DOHH2 (cell line): ENCODE data around the gene KCNG4.
A peak's percentile ranks its signal among the peaks of the same experiment; 100 is the strongest.

Source experiments
- H3F3A ChIP-seq: fragments of 200-600 bp; sonication (generic), shearing (Covaris generic); 2 replicates; pipeline ENCODE4 v1.6.0; 2016; ENCODE audit warnings: antibody characterized with exemption, mild to moderate bottlenecking; ENCODE audit not compliant: control insufficient read depth, insufficient read depth
- H3K27ac ChIP-seq: fragments of 200-600 bp; sonication (generic); 2 replicates; pipeline ENCODE4 v1.5.1; 2014; ENCODE audit warnings: low read depth, mild to moderate bottlenecking, low read length, moderate library complexity
- H3K27me3 ChIP-seq: fragments of 200-600 bp; sonication (generic); 2 replicates; pipeline ENCODE4 v1.6.1; 2014; ENCODE audit warnings: mild to moderate bottlenecking, low read length, mixed read lengths; ENCODE audit not compliant: control insufficient read depth
- H3K36me3 ChIP-seq: fragments of 200-600 bp; sonication (generic); 2 replicates; pipeline ENCODE4 v1.6.1; 2014; ENCODE audit warnings: mild to moderate bottlenecking, low read length, moderate library complexity, mixed read lengths; ENCODE audit not compliant: control insufficient read depth
- H3K4me1 ChIP-seq: fragments of 200-600 bp; sonication (generic); 2 replicates; pipeline ENCODE4 v1.6.1; 2014; ENCODE audit warnings: mild to moderate bottlenecking, low read length, mixed read lengths; ENCODE audit not compliant: control insufficient read depth
- H3K4me2 ChIP-seq: fragments of 200-600 bp; sonication (generic); 2 replicates; pipeline ENCODE4 v1.6.0; 2014; ENCODE audit warnings: mild to moderate bottlenecking, low read length, moderate library complexity
- H3K4me3 ChIP-seq: fragments of 200-600 bp; sonication (generic); 2 replicates; pipeline ENCODE4 v1.5.1; 2014; ENCODE audit warnings: mild to moderate bottlenecking, low read length, mixed read lengths
- H3K79me2 ChIP-seq: fragments of 200-600 bp; sonication (generic); 2 replicates; pipeline ENCODE4 v1.6.1; 2014; ENCODE audit warnings: mild to moderate bottlenecking, low read length, mixed read lengths; ENCODE audit not compliant: control insufficient read depth
- H3K9me2 ChIP-seq: fragments of 200-600 bp; sonication (generic); replicated peaks from 2 replicates; pipeline ENCODE4 v1.6.1; 2014; ENCODE audit warnings: mild to moderate bottlenecking, low read length, mixed read lengths; ENCODE audit not compliant: control insufficient read depth
- H3K9me3 ChIP-seq: fragments of 200-600 bp; sonication (generic); 2 replicates; pipeline ENCODE4 v1.6.1; 2014; ENCODE audit warnings: antibody characterized with exemption, low read length, mixed read lengths; ENCODE audit not compliant: control insufficient read depth, insufficient read depth
- H4K20me1 ChIP-seq: fragments of 200-600 bp; sonication (generic); 2 replicates; pipeline ENCODE4 v1.6.0; 2014; ENCODE audit warnings: low read depth, mild to moderate bottlenecking, antibody characterized with exemption, low read length, moderate library complexity; ENCODE audit not compliant: control insufficient read depth, insufficient read depth
- EZH2phosphoT487 ChIP-seq: fragments of 200-600 bp; sonication (generic); IDR thresholded peaks from 2 replicates; pipeline ENCODE4 v1.6.1; 2017; ENCODE audit warnings: borderline replicate concordance, mild to moderate bottlenecking, antibody characterized with exemption, low read length, moderate library complexity, mixed read lengths
- TF ChIP-seq, protein P1 (sequence below): fragments of 200-600 bp; sonication (generic); IDR thresholded peaks from one replicate; pipeline ENCODE4 v1.5.1; 2014; ENCODE audit warnings: antibody characterized with exemption, mild to moderate bottlenecking, low read depth, low read length; ENCODE audit not compliant: poor library complexity, severe bottlenecking

The KCNG4 gene

DNA sequence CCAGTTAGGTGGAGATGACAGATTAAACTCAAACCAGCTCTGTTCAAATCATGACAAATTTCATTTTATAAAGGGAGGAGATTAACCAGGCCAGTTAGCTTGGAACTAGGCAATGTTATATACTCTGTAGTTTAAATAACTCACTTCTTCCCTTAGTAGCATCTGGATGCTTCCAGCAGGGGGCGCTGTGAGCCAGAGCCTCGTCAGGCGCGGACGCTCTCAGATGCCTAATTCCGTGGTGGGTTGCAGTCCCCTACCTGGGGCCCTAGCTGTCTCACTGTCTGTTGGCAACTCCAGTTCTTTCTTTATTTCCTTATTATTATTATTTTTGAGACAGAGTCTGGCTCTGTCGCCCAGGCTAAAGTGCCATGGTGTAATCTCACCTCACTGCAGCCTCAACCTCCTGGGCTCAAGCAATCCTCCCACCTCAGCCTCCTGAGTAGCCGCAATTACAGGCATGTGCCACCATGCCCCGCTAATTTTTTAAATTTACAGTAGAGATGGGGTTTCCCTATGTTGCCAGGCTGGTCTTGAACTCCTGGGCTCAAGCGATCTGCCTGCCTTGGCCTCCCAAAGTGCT lies 37.5 kb upstream of the KCNG4 start:
- Histone ChIP-seq H3K4me2 (no peak overlapping the region), H4K20me1 (no peaks in the 10 kb centered on the region), H3K9me3 (no peaks in the 10 kb centered on the region), H3K27me3 (0 out of 2 replicates have a peak, but pooled peaks cover 4% of the 10 kb centered on the region), H3K27ac (no peak overlapping the region), H3K4me1 (no peaks in the 10 kb centered on the region), H3K4me3 (no peak overlapping the region), H3F3A (no peaks in the 10 kb centered on the region), H3K9me2 (no peaks in the 10 kb centered on the region), H3K79me2 (no peaks in the 10 kb centered on the region), H3K36me3 (no peaks in the 10 kb centered on the region)
- TF ChIP-seq EZH2phosphoT487: no peak
- TF ChIP-seq, protein P1, sequence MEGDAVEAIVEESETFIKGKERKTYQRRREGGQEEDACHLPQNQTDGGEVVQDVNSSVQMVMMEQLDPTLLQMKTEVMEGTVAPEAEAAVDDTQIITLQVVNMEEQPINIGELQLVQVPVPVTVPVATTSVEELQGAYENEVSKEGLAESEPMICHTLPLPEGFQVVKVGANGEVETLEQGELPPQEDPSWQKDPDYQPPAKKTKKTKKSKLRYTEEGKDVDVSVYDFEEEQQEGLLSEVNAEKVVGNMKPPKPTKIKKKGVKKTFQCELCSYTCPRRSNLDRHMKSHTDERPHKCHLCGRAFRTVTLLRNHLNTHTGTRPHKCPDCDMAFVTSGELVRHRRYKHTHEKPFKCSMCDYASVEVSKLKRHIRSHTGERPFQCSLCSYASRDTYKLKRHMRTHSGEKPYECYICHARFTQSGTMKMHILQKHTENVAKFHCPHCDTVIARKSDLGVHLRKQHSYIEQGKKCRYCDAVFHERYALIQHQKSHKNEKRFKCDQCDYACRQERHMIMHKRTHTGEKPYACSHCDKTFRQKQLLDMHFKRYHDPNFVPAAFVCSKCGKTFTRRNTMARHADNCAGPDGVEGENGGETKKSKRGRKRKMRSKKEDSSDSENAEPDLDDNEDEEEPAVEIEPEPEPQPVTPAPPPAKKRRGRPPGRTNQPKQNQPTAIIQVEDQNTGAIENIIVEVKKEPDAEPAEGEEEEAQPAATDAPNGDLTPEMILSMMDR: peak; percentile 86

DNA sequence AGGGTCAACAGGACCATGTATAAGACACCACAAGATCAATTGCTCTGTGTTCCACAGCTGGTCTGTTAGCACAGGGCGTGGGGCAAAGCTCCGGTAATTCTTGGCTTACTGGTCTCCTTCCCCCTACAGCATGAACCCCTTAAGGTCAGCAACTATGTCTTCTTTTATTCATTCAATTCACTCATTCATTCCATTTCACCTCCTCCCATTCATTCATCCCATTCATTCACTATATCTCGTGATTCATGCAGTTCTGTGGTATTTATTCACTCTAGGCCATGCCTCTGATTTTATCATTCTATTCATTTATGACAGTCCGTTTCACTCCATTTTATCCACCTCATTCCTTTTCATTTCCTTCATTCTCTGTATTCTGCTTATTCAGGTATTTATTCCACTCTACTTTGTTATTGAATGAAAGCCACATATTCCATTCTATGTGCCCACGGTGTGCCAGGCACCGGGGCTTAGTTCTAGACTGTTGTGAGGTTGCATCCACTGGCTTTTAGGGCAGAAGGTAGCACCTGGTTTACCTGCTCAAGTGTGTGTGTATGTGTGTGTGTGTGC lies 35.9 kb upstream of the KCNG4 start:
- H3K27me3 ChIP-seq: 0 out of 2 replicates have a peak, but pooled peaks cover 4% of the 10 kb centered on the region
- no peak overlapping the region for H3K27ac ChIP-seq
- TF ChIP-seq EZH2phosphoT487: no peak
- TF ChIP-seq, protein P1: no peak
- no peaks in the 10 kb centered on the region for H3F3A ChIP-seq
- H3K36me3 ChIP-seq: no peaks in the 10 kb centered on the region
- H3K4me2 ChIP-seq: no peak overlapping the region
- no peaks in the 10 kb centered on the region for H3K4me1 ChIP-seq
- H3K79me2 ChIP-seq: no peaks in the 10 kb centered on the region
- H4K20me1 ChIP-seq: no peaks in the 10 kb centered on the region
- no peak overlapping the region for H3K4me3 ChIP-seq
- H3K9me2 ChIP-seq: no peaks in the 10 kb centered on the region
- no peaks in the 10 kb centered on the region for H3K9me3 ChIP-seq

DNA sequence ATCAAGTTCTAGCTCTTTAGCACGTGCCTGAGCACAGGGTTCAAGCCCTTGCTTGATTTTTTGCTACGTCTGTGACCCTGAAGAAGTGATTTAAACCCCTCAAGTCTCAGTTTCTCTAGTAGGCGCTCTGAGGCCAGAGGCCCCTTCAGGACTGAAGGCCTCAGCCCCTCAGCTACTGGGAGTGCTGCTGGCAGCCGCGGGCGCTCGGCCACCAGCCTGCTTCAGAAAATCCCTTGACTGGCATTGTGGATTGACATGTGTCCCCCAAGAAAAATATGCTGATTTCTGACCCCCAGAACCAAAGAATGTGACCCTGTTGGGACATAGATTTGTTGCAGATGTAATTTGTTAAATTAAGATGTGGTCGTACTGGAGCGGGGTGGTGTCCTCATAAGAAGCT lies 34.7 kb upstream of the KCNG4 start:
- no peaks in the 10 kb centered on the region for H3K4me1 ChIP-seq
- 0 out of 2 replicates have a peak, but pooled peaks cover 4% of the 10 kb centered on the region for H3K27me3 ChIP-seq
- H3K4me3 ChIP-seq: no peak overlapping the region
- no peaks in the 10 kb centered on the region for H3K9me3 ChIP-seq
- no peaks in the 10 kb centered on the region for H3F3A ChIP-seq
- H3K36me3 ChIP-seq: no peaks in the 10 kb centered on the region
- no peaks in the 10 kb centered on the region for H3K9me2 ChIP-seq
- no peak overlapping the region for H3K27ac ChIP-seq
- H4K20me1 ChIP-seq: no peaks in the 10 kb centered on the region
- no peaks in the 10 kb centered on the region for H3K79me2 ChIP-seq
- no peak overlapping the region for H3K4me2 ChIP-seq
- TF ChIP-seq EZH2phosphoT487: no peak
- TF ChIP-seq, protein P1: no peak
